Testis (tissue), 3 donors: ENCODE measurements around the gene RNF167. TPM values are rescaled to one million over a fixed set of nuclear protein-coding genes. Genes with fewer than 3 reads are reported as not detected.

ENCODE experiments used
- DNase-seq: peaks from one replicate; pipeline ENCODE4 v3.0.0-alpha.2; 2019
- H3K27ac ChIP-seq, 2 donors: fragments of 200-600 bp; sonication (generic); one replicate each; pipeline ENCODE4 v1.5.1; 2019
- H3K27me3 ChIP-seq: fragments of 200-600 bp; sonication (generic); one replicate; pipeline ENCODE4 v1.5.1; 2019
- H3K36me3 ChIP-seq: fragments of 200-600 bp; sonication (generic); one replicate; pipeline ENCODE4 v1.5.1; 2017; ENCODE audit warnings: low read depth; ENCODE audit errors: missing control alignments
- H3K4me1 ChIP-seq: fragments of 200-600 bp; sonication (generic); one replicate; pipeline ENCODE4 v1.5.1; 2019
- H3K4me3 ChIP-seq, 2 donors: fragments of 200-600 bp; sonication (generic); one replicate each; pipeline ENCODE4 v1.5.1; 2017 to 2019
- H3K9me3 ChIP-seq: fragments of 200-600 bp; sonication (generic); one replicate; pipeline ENCODE4 v1.5.1; 2017
- POLR2A ChIP-seq: fragments of 450-650 bp; IDR thresholded peaks from one replicate; pipeline ENCODE4 v1.6.1; 2017; ENCODE audit warnings: antibody characterized with exemption, mild to moderate bottlenecking, moderate library complexity
- WGBS, 2 donors: methylation state at CpG; one replicate each; pipeline ENCODE4 v1.1.5; 2018; 5-methylcytosine and 5-hydroxymethylcytosine counted together
- intact Hi-C: fragments of 100-400 bp; cut with DNase I; formaldehyde crosslinking; loops from one replicate; pipeline ENCODE4 v1.15.1; 2023; ENCODE audit warnings: low total_unique reads
- polyA plus RNA-seq: library from polyadenylated mRNA; stranded (reverse); fragments of 350-450 nt; fragmentation: Illumina TruSeq; extraction: RNeasy Lipid Tissue Mini Kit (QIAGEN cat#74804); gene quantifications from one replicate; pipeline ENCODE4 v1.2.3, GENCODE V29; 2014; ENCODE audit warnings: low read depth, low replicate concordance; ENCODE audit not compliant: insufficient read depth
- total RNA-seq, 2 donors: library from RNA; depleted of rRNA; stranded (reverse); fragments of >200 nt; gene quantifications; one replicate each; pipeline ENCODE4 v1.2.3, GENCODE V29; 2016
- TF ChIP-seq, protein P1 (sequence below), 3 experiments: fragments of 450-650 bp in 2 of 3; fragments of 200-600 bp in 1 of 3; sonication (generic) in 1 of 3; IDR thresholded peaks; one replicate each; pipeline ENCODE4 v1.5.1; 2016 to 2019; ENCODE audit warnings: antibody characterized with exemption in 3 of 3, mild to moderate bottlenecking in 2 of 3, moderate library complexity in 1 of 3

RNF167 gene
- total and polyA plus RNA-seq, 3 donors from 2014 or later = 110 to 211 (median 111) TPM

DNA sequence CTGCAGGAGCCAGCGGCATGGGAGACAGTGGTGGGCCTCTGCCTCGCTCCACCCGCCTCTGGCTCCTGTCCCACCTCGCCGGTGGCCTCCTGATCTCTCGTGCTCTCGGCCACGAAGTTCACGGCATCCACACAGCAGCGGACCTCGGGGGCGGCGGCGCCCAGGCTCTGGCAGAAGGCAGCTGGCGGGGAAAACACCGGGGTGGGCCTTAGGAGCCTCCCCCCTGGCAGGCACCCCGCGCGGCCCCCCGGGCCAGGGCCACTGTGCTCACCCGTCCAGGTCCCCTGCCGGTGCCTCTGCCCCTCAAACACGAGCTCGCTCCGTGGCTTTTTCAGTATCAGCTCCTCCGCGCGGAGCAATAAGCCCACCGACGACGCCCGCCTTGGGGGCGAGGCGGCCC, 41.1 kb upstream of the RNF167 start:
- intact Hi-C loops = loop anchor here (10.0 kb wide), 1 partner anchor 194 kb away; the partner anchor contains the start of gene PELP1
- H3K27ac ChIP-seq = no peak overlapping the region
- TF ChIP-seq POLR2A = no peak
- TF ChIP-seq, protein P1, sequence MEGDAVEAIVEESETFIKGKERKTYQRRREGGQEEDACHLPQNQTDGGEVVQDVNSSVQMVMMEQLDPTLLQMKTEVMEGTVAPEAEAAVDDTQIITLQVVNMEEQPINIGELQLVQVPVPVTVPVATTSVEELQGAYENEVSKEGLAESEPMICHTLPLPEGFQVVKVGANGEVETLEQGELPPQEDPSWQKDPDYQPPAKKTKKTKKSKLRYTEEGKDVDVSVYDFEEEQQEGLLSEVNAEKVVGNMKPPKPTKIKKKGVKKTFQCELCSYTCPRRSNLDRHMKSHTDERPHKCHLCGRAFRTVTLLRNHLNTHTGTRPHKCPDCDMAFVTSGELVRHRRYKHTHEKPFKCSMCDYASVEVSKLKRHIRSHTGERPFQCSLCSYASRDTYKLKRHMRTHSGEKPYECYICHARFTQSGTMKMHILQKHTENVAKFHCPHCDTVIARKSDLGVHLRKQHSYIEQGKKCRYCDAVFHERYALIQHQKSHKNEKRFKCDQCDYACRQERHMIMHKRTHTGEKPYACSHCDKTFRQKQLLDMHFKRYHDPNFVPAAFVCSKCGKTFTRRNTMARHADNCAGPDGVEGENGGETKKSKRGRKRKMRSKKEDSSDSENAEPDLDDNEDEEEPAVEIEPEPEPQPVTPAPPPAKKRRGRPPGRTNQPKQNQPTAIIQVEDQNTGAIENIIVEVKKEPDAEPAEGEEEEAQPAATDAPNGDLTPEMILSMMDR (IDR thresholded peaks at IDR 0.05) = no peak

DNA sequence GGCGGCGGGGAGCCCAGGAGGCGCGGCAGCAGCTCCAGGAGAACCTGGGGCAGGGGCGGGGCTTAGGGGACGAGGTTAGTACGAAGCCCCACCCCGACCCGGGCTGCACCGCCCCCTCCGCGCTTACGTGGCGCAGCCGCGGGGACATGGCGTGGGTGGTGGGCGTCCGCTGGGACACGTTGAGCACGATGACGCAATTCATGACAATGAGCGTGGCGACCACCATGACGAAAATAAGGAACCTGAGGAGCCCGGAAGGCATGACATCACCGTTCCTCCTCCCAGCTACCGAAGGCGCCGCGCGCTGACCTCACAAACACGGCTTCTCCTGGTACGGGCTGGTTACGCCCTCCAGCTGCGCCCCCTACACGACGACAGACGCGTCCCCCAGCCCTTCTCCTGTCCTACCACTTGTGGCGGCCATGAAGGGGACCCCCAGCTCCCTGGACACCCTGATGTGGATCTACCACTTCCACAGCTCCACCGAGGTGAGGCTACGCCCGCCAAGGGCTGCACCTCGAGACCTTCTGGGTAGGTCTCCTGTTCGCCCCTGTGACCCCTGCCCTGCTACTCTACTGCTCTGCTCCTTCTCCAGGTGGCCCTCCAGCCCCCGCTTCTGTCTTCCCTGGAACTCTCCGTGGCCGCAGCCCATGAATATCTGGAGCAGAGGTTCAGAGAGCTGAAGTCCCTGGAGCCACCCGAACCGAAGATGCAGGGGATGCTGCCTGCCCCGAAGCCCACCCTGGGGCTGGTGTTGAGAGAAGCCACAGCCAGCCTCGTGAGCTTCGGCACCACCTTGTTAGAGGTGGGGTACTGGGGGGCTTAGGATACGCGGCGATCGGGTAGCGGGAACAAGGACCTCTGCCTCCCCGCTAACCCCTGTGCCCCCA, 40.5 kb upstream of the RNF167 start, which contains the start of gene C17orf107:
C17orf107 (plus strand) TSS at position 196 of the 890 bp plus-strand sequence; CDS start at position 423, 227 bp downstream.
- Histone ChIP-seq H3K4me3 (peak within 1 kb of the TSS; percentile 36 to 42), H3K27ac (no peak within 1 kb of the TSS), H3K27me3 (no peaks in the 10 kb centered on the region), H3K9me3 (no peaks in the 10 kb centered on the region), H3K36me3 (no peaks in the 10 kb centered on the region), H3K4me1 (peaks cover 8% of the 10 kb centered on the region)
- DNase-seq = peak; percentile 76
- TF ChIP-seq, protein P1 (IDR thresholded peaks at IDR 0.05) = no peak
- no peak for TF ChIP-seq POLR2A
- 29 to 35% methylated on average over 22 to 54 of the region's 60 CpGs for WGBS, 2 donors
- intact Hi-C loops = loop anchor here (10.0 kb wide), 1 partner anchor 195 kb away; the partner anchor contains the start of gene PELP1

More for the DNA sequence above, 41.1 kb upstream of the RNF167 start:
- Histone ChIP-seq H3K4me1 (peaks cover 8% of the 10 kb centered on the region), H3K27me3 (no peaks in the 10 kb centered on the region), H3K9me3 (no peaks in the 10 kb centered on the region), H3K36me3 (no peaks in the 10 kb centered on the region), H3K4me3 (peak overlapping the region; percentile 32 to 36)
- no peak for DNase-seq
- WGBS, 2 donors = 20 to 38% methylated on average over 7 to 34 of the region's 34 CpGs

DNA sequence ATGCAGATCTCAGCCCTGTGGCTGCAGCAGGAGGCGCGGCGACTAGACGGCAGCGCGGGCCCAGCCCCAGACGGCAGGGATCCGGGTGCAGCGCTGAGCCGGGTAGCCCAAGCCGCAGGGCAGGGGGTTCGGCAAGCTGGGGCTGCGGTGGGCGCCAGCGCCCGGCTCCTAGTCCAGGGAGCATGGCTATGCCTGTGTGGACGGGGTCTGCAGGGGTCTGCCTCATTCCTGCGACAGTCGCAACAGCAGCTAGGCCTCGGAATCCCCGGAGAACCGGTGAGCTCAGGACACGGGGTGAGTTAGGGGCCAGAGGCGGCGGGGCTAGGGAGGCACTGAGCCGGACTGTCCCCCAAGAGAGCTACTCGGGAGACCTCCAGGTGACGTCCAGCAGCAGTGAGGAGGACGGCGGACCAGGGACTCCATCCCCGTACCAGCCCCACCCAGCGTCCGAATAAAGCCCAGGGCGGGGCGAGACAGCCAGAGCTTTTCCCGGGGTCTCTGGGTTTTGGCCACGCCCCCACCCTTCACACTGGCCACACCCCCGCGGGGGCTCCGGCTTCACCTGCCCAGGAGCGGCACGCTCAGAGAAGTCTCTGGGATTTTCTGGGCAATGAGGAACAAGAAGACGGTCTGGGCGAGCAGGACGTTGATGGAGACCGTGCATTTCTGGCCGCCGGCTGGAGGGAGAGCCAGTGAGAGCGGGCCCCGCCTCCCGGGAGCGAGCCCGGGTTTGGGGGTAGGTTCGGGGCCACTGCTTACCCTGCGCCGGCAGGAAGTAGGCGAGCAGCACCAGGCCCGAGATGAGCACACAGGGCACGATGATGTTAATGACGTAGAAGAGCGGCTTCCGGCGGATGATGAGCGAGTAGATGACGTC, 39.6 kb upstream of the RNF167 start:
- no peak overlapping the region for H3K27ac ChIP-seq
- DNase-seq = no peak
- no peaks in the 10 kb centered on the region for H3K9me3 ChIP-seq
- no peaks in the 10 kb centered on the region for H3K36me3 ChIP-seq
- 46 to 72% methylated on average over 30 to 59 of the region's 65 CpGs for WGBS, 2 donors
- intact Hi-C loops = no loop called here
- TF ChIP-seq POLR2A = no peak
- TF ChIP-seq, protein P1 (IDR thresholded peaks at IDR 0.05) = no peak
- peak overlapping the region in 1 of 2 donors; percentile 42 for H3K4me3 ChIP-seq
- peaks cover 8% of the 10 kb centered on the region for H3K4me1 ChIP-seq
- H3K27me3 ChIP-seq = no peaks in the 10 kb centered on the region

DNA sequence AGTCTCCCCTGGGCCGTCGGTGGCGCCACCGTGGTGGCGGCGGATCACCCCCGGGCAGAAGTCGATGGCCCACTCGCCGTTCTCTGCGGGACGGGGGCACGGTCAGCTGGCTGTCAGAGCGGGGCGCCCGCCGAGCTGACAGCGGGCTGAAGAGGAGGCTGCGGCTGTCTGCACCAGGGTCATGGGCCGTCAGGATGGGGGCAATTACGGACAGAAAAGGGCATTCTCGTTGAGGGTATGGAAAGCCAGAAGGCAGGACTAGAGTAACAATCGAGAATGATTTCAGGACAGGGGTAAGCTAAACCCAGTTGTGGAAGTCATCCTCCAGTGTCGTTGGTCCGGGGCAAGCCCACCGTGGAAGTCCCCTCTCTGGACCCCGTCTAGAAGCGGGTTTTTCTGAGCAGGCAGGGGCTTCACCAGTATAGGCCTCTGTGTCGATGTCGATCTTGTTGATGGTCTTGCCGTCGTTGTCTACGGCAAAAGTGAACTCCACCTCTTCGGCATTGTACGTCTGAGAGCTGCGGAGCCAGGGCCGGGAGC, 38.9 kb upstream of the RNF167 start:
- 64 to 76% methylated on average over 18 to 37 of the region's 37 CpGs for WGBS, 2 donors
- Histone ChIP-seq H3K27ac (no peak overlapping the region), H3K27me3 (no peaks in the 10 kb centered on the region), H3K36me3 (no peaks in the 10 kb centered on the region), H3K9me3 (no peaks in the 10 kb centered on the region), H3K4me3 (peak overlapping the region; percentile 20 to 42), H3K4me1 (peaks cover 8% of the 10 kb centered on the region)
- TF ChIP-seq, protein P1 (IDR thresholded peaks at IDR 0.05) = no peak
- TF ChIP-seq POLR2A = no peak
- intact Hi-C loops = no loop called here
- DNase-seq = no peak
